NCI-H345 (cell line): ENCODE results near the gene PDZD8.
A peak's percentile ranks its signal among the peaks of the same experiment; 100 is the strongest.

Experiments
- DNase-seq: peaks from one replicate; lab custom pipeline; 2025; lab: John Stamatoyannopoulos, UW

The PDZD8 gene

GRCh38 chr10:117398029-117398428, 22.8 kb upstream of the PDZD8 start:
- no peak for DNase-seq

DNA sequence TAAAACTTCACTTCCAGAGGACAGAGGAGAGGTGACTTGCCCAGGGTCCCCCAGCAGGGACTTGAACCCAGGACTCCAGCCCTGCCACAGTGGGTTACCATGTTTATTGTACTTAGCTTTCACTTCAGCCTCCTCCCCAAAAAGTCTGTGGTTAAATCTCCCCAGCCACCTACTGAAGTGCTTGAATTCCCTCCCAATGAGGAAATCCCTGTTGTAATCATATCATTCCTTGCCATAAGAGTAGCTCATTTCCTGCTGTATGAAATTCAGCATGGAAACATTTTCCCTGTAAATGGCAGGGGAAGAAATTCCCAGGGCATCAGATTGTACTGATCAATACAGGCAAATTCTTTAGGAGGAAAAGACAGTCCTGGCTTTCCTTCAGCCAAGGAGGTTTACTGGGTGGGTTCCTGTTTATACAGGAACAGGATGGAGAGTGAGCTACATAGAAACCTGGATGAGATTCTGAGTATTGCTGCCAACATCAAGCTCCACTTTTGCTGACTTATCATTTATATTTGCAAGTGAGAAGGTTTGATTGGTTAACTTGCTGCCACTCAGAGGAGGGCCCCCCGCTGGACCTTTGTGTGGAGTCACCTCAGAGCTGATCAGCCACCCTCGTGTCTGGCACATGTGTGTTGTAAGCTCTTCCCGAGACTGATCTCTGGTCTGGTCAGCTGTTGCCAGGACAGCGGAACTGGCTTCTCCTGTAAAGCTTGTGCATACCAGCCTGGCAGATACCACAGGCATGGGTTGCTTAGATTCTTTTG, 16.4 kb upstream of the PDZD8 start:
- DNase-seq: no peak

- no peak for DNase-seq
Measured at GRCh38 chr10:117390420-117390819, 15.2 kb upstream of the PDZD8 start.

GRCh38 chr10:117386805-117387204, 11.6 kb upstream of the PDZD8 start:
- DNase-seq: no peak

DNA sequence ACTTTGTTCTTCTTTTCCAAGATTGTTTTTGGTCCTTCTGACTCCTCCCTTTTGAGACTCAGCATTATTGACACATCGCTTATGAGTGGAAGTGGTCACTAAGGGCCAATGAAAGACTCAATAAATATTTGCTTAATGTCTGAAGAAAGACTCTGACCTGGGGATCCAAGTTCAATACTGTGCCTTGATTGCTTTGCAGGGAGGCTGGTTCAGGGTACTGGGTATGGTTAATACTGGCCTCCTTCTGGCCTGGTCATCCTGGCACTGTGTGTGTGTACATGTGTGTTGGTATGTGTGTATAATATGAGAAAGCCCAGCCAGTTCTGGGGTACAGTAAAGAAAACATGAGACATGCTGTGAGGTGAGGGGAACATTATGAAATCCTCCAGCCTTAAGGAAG, 7.6 kb upstream of the PDZD8 start:
- no peak for DNase-seq

DNA sequence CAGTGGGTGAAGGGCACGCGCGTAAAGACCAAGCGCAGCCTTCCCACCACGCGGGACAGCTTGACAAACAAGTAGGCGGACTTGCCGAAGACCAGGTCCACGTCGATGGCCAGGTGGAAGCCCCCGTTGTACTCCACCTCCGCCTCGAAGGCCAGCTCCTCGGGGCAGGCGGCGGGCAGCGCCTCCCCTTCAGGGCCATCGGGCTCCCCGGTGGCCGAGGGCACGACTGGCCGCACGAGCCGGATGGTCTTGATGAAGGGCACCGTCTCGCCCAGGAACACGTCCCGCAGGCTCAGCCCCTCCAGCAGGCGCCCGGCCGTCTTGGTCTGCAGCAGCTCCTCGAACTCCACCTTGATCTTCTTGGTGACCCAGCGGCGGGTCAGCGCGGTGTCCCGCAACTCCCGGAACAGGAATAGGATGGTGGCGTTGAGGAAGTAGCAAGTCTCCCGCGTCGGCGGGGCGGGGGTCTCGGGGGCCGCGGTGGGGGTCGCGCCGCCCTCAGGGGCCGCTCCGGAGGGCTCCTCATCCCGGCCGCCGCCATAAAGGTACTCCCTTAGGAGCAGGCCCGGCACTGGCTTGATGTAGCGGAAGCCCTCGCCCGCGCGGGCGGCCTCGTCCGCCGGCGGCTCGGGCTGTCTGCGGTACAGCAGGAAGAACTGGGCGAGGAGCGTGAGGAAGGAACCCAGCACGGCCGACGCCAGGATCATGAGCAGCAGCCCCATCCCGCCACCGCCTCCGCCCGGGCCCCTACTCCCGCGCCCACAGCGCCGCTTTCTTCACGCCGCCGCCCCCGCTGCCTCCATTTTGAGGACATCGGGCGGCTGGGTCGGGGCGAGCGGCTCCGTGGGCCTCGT, 507 bp downstream of the PDZD8 start:
- DNase-seq: peak; percentile 56

DNA sequence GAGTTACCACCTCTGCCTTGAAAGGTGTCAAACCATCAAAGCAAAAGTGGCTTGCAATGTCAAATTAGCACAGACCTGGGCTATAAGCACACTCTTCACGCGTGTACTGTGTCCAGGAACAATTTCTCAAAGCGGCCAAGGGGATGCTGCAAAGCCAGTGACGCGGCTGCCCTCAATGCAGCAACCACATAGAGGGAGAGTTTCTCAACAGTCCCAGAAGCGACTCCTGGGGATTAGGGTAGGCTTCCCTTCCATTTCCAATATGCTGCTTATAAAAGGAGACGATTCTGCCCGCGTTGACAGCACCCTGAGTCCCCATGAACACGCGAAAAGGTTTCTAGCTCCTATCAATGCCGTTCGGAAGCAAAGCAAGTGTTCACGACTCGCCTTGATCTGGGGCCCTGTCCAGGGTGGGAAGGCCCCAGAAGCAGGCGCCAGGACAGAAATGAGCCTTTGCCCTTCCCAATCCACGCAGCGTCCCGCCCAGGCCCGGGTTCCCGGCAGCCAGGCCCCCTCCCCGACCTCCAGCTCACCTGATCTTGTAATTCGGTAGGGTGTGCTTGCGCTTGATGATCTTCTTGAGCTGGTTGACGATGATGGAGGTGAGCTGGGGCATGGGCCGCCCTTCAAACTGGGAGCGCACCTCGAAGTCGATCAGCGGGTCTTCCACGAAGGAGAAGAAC, 1.3 kb downstream of the PDZD8 start:
- no peak for DNase-seq

GRCh38 chr10:117370205-117370604, 5.0 kb downstream of the PDZD8 start:
- DNase-seq: no peak

GRCh38 chr10:117367718-117368117, 7.5 kb downstream of the PDZD8 start:
- no peak for DNase-seq

DNA sequence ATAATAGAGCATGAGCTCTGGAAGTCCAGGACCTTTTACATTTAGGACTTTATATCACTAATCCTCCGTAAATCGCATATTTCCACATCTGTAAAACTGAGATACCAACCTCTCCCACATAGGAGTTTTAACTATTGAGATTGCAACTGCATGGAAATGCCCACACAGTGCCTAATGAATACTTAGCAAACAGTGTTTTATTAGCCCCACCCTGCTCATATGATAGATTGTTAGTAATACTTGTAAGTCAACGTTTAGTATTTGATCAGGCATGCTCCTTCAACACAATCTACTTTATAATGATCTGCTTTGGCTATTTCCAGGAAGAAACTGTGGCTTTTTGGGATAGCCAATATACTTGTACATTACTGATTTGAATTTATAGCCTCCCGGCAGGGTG, 8.5 kb downstream of the PDZD8 start:
- DNase-seq: no peak

GRCh38 chr10:117365612-117366011, 9.6 kb downstream of the PDZD8 start:
- DNase-seq: no peak

- no peak for DNase-seq
Measured at GRCh38 chr10:117364110-117364960, 10.9 kb downstream of the PDZD8 start.

DNA sequence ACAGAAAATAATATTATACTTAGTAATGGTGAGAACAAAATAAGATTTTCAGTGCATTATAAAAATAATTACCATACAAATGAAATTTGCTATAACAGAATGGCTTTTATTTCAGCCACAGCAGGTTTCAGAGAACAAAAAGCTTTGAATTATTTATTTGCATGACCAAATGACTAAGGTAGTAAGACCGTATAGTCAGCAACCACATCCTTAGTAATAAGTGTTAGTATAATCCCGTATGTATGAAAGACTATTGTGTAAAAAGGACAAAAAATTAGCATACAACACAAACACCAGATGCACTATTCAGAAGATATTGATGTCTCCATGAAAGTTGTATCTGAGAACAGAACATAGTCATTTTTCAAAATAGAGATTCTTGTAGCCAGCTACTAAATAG, 12.2 kb downstream of the PDZD8 start:
- no peak for DNase-seq

GRCh38 chr10:117362313-117362712, 12.9 kb downstream of the PDZD8 start:
- no peak for DNase-seq

DNA sequence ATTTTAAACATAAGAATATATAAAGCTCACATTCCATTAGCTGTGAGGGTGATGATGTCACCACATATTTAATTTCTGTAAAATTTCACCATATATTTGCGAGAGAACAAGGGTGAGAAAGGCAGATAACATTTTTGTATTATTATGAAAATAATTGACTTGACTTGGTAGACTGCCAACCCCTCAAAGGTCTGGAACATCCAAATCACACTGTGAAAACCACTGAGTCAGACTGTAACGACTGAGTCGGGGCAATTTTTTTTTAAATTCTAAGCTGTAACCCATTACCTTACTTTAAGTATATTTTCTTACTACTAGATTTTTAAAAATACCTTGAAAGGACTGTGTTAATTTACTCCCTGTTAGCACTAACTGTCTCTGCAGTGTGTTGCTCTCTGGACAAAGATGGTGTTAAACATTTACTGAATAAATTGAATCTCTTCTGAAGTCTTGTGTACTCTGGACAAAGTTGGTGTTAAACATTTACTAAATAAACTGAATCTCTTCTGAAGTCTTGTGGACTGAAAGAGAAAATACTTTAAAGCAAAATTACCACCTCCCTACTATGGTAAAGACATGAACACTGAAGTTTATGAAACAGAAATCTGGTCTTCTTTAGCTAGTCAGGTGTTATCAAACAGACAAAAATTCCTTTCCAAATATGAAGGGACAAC, 14.1 kb downstream of the PDZD8 start:
- DNase-seq: no peak

DNA sequence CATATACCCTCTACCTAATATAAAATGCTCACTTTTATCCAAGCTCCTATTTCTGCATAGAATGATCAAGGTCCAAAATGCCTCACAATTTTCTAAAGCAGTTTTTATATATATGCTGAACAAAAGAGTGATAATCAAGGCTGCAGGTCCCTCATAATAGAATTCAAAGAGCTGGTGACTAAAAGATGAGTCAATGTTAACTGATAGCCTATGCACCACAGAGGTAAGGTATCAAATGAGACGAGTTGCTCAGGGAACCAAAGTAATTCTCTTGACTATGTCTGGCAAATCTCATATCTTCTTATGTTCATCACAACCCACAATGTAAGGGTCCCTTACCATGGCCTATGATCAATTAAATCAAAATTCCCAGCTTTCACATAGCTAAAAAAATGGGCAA, 15.2 kb downstream of the PDZD8 start:
- no peak for DNase-seq

DNA sequence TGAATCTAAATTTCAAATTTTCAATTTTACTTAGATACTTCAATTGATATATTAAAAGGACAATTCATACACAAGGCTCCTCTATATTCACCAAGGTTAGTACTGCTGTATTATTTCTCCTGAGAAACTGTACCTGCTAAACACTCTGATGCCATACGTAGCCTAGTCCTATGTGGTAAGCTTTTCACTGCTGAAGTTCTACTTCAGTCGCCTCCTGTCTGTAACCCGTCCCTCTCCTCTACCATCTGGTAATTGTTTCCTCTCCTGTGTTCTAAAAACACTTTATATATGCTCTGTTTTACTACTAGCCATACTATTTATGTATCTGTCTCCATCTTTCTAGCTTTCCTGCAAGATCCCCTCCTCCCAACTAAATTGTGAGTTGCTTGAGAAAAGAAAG, 20.2 kb downstream of the PDZD8 start:
- DNase-seq: no peak

DNA sequence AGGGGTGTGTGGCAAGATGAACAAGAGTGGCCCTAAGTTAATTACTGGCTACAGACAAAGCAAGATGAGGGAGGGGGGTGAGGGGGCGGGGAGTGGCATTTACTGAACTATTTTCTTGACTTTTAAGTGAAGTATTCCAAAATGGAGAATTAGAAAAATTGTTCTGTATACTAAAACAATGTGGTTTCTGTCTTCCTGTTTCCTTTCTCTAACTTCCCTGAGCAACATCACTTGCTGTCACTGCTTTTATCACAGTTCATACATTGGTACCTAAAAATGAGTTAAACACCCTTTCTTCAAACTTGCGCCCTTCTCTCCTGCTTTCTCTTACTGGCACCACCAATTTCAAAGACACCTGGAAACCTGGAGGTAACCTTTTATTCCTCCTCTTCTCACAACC, 21.6 kb downstream of the PDZD8 start:
- DNase-seq: no peak

DNA sequence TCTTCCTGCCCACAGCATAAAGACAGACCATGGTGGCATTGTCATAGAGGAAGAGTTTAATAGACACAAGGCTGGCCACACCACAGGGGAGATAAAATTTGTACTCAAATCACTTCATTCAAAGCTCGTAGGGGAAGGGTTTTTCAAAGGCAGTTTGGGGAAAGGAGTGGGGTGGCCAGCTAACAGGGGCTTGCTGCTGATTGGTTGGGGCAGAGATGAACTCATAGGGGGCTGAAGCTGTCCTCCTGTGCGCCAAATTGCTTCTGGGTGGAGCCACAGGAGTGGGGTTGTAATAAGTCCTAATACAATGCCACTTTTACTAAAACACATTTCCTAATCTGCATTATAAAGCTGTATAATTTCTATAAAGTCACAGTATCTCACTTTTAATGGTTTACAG, 22.5 kb downstream of the PDZD8 start:
- DNase-seq: no peak

GRCh38 chr10:117351996-117352395, 23.2 kb downstream of the PDZD8 start:
- DNase-seq: no peak

GRCh38 chr10:117351558-117351957, 23.7 kb downstream of the PDZD8 start:
- no peak for DNase-seq
